GM19468 (cell line): ENCODE measurements around the gene ABI3BP.
"Not testable (repeated sequence)": the region's sequence is repeated elsewhere in the genome, so short reads cannot be mapped to it uniquely, and the experiment has no call there.

Experiments used
- ATAC-seq: cut with Tn5 transposase; IDR thresholded peaks from one replicate; pipeline ENCODE4 v1.9.1; 2021; ENCODE audit warnings: mild to moderate bottlenecking, moderate library complexity, moderate number of reproducible peaks; ENCODE audit not compliant: unreplicated experiment; ENCODE audit errors: extremely low read depth

ABI3BP gene

DNA sequence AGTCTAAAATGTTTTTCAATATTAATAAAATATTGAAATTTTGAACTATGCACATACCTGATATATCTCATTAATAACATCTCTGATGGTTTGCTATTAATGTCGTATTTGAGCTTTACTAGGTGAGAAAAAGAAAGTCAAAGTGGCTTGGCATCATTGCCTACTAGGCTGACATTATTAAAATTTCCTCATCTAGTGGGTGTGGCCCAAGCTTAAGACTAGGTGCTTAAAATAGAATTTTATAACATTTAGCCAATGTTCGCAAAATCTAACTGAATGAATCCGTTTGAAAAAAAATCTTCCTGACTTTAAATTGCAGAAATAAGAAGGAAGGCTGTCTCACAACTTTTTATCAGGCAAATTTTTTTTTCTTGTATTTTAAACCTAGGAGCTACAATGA is 46.1 kb downstream of the ABI3BP start:
- no peak for ATAC-seq

DNA sequence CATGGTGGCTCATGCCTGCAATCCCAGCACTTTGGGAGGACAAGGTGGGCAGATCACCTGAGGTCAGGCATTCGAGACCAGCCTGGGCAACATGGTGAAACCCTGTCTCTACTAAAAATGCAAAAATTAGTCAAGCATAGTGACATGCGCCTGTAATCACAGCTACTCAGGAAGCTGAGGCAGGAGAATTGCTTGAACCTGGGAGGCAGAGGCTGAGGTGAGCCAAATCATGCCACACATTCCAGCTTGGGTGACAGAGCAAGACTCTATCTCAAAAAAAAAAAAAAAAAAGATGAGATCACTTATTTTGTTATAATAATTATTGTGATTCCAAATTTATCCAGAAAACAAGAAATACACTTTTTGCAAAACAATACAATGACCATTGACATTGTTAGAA is 47.1 kb downstream of the ABI3BP start:
- ATAC-seq = not testable (repeated sequence)

DNA sequence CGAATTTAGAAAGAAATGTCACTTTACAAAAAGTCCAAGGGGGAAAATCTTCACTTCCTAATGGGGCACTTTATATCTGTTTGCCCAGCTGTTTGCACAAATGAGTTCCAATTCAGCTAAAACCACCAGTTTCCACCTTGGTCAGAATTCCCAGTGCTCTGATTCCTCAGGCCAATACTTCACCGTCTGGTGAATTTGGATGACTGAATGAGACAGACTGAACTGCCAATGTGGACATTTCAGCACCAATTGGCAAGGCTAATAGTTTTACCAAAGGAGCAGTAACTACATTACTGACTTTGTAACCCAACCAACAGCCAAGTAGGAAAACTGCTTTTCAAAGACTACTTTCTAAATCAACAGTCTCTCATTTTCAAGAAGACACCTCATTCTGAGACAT is 51.8 kb downstream of the ABI3BP start:
- no peak for ATAC-seq

DNA sequence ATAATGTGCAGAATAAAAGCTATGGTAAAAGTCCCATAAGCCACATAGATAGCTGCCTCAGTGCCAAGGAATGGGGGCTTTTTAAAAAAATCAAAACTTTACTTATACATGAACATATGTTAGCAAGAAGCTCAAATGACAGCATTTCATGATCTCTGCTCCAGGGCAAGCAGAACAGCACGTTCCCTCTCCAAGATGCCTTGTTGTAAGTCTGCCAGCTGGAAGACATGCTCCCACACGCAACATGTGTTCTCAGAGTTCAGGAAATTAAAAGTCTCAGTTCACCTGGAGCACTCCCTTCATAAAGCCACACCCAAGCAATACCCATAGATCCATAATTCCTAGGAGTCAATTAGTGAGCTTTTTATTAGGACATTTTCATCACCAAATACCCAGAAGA is 52.2 kb downstream of the ABI3BP start:
- no peak for ATAC-seq

DNA sequence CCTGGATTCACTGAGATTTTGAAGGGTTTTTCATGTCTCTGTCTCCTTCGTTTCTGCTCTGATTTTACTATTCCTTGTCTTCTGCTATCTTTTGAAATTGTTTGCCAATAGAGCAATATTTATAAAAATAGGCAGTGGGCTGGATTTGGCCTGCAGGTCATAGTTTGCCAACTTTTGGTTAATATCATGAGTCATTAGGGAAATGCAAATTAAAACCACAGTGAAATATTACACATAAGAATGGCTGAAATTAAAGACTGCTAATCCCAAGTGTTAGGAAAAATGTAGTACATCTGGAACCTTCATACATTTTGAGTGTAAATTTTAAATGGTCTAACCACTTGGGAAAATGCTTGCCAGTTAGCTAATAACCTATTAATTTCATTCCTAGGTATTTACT is 56.3 kb downstream of the ABI3BP start:
- ATAC-seq = no peak

DNA sequence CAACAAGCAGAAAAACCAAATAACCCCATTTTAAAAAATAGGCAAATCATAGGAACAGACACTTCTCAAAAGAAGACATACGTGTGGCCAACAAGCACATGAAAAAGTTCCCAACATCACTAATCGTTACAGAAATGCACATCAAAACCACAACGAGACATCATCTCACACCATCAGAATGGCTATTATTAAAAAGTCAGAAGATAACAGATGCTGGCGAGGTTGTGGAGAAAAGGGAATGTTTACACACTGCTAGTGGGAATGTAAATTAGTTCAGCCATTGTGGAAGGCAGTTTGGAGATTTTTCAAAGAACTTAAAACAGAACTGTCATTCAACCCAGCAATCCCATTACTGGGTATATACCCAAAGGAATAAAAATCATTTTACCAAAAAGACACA is 60.7 kb downstream of the ABI3BP start:
- no peak for ATAC-seq

DNA sequence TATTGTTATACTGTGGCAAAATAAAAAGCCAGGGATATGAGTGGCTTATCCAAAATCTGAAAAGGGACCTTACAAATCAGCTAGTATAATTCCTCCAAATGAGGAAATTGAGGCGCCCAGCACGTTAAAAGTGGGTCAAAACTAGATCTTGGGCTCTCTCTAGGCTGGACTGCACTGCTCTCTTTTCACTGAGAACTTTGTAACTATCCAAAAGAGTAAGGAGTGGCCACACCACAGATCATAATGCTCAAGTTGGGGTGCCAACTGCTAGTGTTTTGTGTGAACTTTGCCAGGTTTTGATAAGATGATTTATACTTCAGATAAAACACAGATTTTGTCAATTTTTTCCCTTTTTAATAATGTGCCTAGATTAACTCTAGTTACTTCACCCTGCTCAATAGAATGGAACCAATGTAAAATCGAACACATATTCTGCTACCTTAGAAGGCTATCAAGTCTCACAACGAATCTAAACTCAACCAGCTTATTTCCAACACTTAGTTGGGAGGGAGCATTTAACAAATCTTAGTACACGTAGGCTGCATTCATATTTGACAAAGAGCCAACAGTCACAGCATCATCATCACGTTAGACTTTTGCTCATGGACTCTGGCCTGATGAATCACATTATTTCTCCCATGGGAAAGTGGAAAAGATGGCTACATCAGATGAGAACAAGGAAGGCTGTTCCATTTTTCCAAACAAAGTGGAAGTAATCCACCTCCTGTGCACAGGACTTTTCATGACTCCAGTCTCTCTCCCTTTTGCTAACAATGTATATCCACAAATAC is 64.4 kb downstream of the ABI3BP start:
- no peak for ATAC-seq

DNA sequence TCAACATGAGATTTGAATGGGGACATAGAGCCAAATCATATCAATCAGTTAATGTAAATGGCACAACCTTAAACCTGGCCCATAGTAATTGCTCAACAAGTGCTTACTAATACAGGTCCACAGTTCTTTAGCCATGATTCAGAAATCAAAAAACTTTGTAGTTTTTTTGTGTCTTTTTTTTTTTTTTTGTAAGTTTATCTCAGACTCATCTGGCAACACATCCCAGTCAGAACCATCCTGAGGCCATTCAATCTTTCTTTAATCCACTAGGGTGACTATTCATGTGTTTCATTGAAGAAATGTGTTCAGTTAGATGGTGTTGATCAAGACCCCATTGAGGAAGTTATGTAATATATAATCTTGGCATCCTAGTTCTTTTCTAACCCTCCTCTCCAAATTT is 65.4 kb downstream of the ABI3BP start:
- ATAC-seq = no peak

DNA sequence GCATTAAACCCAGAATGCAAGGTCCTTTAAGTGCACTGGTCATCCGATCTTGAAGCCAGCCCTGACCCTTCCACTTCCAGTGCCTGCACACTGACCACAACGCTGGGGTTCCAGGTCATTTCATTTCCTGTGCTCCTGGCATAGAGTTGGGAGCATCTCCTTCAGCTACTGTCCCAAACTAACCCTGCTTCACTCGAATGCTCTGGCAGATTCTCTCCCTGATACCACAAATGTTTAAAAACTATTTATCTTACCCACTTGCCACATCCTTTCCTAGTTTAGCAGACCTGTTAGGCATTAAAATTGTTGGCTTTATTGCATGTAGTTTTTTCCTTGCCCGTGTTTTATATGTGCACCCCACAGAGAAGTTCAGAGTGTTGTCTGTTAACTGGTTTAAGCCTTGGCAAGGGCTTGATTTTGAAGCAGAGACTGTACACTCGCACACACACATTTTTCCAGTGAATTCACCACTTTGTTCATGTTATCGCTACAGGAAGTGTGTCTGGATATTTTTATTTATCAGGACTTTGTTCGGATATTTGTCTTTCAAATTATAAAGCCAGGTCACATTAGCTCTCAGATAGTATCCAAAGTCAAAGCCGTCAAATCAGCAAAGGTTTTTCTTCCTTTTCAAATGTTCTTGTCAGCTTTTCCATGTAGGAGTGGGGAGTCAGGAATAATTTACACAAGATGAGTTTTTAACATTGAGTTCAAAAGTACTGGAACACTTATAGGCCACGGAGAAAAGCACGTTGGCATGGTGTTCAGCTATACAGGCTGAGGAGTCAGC is 77.3 kb downstream of the ABI3BP start:
- ATAC-seq = no peak

DNA sequence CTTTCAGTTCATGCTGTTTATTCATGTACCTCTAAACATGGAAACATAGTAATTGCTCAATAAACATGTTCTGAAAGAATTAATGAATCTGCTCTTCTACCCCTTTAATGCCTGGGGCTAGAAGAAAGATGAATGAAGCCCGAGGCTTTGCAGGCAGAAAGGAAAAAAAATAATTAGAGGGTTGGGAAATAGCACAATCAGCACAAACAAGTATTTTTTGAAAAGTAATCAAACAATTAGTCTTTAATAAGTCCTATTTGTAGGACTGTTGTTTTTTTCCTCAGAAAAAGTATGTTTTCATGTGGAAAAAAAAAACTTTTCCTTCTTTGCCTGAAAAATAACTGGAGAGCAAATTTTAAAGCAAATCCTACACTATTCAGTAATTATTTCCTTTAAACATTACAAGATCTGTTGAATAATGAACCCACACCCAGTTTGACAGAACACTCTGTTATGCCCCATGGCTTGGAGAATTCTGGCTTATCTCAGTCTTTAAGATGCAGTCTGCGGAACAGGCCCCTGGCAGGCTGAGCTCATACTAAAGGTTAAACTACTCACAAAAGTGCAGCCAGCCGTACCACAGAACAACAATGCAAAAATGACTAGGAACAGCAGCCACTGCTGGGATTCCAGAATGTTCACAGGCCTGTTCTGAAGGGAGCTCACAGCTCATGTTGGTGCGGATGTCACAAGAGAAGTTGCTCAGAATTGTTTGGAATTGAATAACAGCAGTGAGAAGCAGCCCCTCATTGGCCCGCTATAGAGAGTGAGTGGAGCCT is 79.2 kb downstream of the ABI3BP start:
- no peak for ATAC-seq

DNA sequence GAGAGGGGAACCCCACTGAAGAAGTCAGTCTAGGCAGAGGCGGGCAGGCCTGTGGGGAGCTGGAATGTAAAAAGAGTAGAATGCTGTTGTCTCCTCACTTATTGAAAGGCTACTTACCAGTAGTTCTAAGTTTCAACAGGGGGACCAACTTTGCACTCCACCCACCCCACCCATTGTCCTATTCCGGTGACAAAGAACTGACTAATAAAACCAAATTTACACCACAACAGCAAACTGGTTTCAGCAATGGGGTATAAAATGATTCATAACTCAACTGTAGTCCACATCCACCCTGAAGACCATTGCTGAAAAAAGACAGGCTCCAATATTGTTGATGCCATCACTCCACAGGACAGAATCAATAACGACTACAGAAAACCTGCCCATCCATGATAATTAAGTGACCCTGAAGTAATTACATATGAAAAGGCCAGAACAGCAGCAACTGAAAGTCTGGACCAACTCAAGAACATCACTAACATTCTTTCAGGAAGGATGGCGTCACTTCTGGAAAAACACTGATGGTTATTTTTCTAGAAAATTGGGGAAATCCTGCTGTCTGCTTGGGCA is 80.2 kb downstream of the ABI3BP start:
- no peak for ATAC-seq

DNA sequence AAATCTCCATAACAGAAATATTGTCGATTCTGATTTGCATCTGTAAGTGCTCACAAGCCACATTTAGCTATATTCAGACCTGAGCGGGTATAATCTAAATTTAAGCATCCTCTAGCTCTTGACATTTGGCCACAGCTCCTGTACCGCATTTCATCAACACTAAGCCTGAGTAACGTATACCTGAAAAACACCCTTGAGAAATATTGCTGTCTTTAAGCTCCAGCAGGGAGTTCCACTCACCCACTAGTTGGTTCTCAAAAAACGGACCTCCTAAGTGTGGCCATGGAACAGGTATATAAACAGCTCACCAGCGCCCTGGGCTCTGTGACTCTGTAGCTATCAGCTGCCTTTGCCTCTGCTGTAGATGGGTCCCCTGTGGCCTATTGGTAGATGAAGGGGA is 80.7 kb downstream of the ABI3BP start:
- ATAC-seq = no peak

DNA sequence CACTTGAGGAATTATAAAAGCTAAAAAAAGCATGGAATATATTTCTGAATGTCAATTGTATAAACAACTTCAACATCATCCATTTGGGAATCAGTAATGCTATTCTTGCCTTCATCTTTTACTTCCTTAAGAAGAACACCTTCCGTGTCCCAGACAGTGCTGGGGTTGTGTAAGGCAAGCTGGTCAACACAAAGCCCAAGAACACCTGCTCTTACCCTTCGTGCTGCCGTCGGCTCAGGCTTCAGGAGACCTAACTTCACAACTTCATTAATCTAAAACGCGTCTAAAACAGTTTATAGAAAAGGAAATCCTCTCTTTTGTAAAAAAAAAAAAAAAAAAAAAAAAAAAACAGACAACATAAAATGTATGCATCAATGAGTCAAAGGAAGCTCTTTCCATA is 81.3 kb downstream of the ABI3BP start:
- no peak for ATAC-seq

DNA sequence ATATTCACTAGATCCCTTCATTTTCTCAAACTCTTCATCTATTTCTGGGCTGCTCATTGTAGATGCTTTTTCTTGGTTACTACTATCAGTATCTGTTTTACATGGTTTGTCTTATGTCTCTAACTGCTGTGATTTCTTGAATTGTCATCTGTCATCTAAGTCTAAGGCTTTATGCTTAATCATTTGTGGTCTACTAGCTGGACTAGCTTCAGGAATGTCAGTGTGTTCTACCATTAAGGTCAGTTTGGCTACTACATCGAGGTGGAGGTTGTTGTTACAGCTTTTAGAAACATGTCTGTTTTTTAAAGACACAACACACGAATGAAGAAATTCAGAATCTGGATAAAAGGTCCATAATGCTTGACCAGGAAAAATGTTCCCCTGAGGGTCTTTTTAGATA is 82.2 kb downstream of the ABI3BP start:
- no peak for ATAC-seq

DNA sequence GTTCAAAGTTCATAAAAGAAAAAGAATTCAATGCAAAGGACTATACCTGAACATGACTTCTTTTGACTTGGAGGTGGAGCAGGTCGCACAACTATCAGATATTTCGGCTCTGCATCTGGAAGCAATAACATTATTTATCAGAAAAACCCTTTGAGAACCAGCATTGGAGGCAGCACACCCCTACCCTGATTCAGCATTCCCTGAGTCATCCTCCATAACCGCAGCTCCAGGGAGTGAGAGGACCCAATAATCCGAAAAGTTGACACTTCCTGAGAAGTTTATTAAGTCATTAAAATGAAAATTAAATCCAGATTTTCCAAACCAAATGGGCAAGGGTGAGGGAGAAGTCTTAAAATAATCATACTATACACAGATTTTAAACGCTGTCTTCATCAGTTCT is 90.6 kb downstream of the ABI3BP start:
- no peak for ATAC-seq

DNA sequence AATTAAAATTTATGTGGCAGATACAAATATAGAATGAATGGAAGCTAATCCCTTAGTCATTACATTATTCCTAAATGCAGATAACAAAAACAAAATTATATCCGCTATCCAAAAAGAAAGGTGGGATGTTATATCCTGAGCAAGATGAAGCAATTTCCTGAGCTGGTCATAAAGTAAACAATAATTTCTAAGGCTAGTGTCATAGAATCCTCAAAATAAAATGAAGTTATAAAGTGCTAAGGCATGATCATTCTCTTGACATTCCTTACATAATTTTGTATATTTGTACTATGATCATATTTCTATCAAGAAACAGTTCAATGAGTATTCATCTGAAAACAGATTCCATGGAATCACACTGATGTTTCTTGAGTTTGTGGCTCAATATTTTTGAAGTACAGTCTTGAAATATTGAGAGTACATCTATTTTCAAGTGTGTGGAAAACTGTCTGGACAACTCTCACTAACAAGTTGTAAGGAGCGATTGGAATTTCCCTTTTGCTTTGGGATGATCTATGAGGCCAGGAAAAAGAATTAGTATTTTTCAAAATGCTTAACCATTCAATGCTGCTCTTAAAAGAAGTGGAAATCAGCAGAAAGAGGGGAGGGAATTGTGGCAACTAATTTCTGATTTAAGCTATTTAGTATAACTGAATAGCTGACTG is 92.4 kb downstream of the ABI3BP start:
- ATAC-seq = no peak

DNA sequence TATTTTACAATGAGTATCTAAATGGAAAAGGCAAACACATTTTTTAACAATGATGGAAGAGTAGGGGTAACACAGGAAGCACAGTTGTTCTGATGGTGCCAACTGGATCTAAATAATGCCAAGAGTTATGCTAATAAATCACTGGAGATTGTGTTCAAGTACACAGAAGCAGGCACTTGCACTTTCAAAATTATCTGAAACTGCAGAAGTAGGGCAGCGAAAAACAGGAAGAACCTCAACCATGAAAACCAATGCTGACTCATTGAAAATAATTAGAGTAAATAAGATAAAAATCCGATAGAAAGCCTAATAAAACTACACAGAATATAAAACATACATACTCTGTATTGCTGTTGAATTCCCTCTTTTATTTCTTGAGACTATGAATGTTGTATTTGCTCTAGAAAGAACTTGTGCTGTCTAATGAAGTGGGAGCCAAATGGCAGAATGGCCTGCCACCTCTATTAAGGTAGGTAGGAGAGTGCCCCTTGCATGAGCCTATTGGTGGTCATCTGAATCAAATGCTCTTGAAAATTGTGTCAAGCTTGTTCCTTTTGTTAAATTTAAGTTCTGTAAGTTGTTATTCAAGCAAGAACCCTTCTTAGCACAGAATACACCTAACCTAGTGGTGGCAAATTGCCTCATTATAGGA is 93.7 kb downstream of the ABI3BP start:
- no peak for ATAC-seq

DNA sequence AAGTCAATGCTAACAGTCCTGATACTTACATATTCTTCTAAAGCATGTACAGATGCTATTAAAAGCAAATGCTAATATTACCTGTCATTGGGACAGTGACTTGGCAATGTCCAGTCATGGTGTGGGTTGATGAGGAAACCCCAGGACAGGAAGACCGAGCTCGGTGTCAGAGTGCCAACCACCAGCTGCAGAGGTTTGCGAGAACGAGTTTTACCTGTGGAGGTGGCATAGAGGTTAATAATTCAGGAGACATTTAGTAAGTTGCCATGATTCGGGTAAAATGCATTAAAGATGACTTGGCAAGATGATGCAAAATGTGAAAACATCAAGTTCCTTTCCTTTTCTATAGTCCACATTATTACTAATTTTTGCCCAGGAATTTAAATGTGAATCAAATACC is 94.5 kb downstream of the ABI3BP start:
- no peak for ATAC-seq

DNA sequence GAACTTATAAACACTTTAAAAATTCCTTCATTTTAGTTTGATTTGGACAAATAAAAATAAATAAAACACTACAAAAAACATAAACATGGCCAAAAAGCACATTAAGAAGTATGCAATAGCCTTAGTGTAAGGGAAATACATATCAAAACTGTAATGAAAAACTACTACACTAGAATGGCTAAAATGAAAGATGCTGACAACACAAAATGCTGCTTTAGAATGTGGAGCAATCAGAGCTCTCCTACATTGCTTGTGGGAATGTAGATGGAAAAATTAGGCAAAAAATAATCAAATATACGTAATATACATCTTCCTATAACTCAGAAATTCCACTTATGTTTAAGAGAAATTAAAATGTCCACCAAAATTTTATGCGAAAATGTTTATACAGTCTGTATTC is 96.2 kb downstream of the ABI3BP start:
- no peak for ATAC-seq

DNA sequence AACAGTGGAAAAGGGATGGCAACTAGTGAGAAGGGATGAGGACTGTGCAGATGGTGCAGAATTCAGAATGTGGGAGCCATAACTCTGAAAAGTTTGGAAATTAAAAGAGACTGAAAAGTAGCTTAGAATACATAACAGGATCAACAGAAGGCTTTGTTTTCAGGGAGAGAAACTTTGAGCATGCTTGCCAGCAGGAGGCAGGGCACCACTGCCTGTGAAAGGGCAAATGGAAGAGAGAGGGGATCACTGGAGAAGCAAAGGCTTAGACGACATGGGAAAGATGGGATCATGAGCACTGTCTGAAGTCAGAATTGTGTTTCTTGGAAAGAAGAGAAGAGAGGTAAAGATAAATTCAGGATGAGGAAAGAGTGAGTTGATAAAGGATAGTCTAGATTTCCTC is 99.6 kb downstream of the ABI3BP start:
- ATAC-seq = no peak
